ENCODE measurements around the gene IFNLR1. TPM values are rescaled to one million over a fixed set of nuclear protein-coding genes. Genes with fewer than 3 reads are reported as not detected.

The IFNLR1 gene
- total and polyA plus RNA-seq, 2 donors (not counting 3 experiments of a cell fraction or from before 2014, with no cell fraction given) = 0.01 TPM; not detected in 1

GRCh38 chr1:24117132-24117531 lies 70.0 kb downstream of the IFNLR1 start:
- ChIA-PET CTCF (interaction anchor here (0.8 to 3.5 kb wide), 2 partner anchors 33 to 46 kb away, joined by 3 to 13 read pairs; no protein-coding TSS in a partner anchor), POLR2A (no interaction called here)
- Histone ChIP-seq H3K27ac (ENCODE audit: insufficient read depth, low read depth, low read length) (no peak overlapping the region), H3K9ac (replicated peaks; ENCODE audit: extremely low read depth, insufficient read depth, low read length) (no peak overlapping the region), H3K9me1 (replicated peaks; ENCODE audit: control insufficient read depth, extremely low read depth, insufficient read depth, low read length) (no peaks in the 10 kb centered on the region), H3K9me3 (replicated peaks; ENCODE audit: control insufficient read depth, insufficient read depth, low read length) (no peaks in the 10 kb centered on the region), H3K4me2 (ENCODE audit: insufficient read depth, low read length) (no peak overlapping the region), H4K20me1 (replicated peaks; ENCODE audit: control insufficient read depth, extremely low read depth, insufficient read depth, low read length) (no peaks in the 10 kb centered on the region), H3K27me3 (ENCODE audit: control insufficient read depth in 2 of 2, insufficient read depth in 2 of 2, low read length in 2 of 2) (peaks cover 0 to 2% of the 10 kb centered on the region in 2 experiments), H2AFZ (ENCODE audit: low read depth, low read length) (no peak overlapping the region), H3K36me3 (ENCODE audit: control insufficient read depth in 2 of 2, extremely low read depth in 1 of 2, insufficient read depth in 2 of 2, low read length in 2 of 2) (no peaks in the 10 kb centered on the region), H3K4me1 (ENCODE audit: control insufficient read depth, extremely low read depth, insufficient read depth, low read length) (no peaks in the 10 kb centered on the region), H3K4me3 (replicated peaks in 1 of 3; ENCODE audit: insufficient read depth in 1 of 3, low read depth in 1 of 3, low read length in 3 of 3) (no peak overlapping the region), H3K79me2 (ENCODE audit: control insufficient read depth, insufficient read depth, low read length) (no peaks in the 10 kb centered on the region)
- intact Hi-C loops (cut with micrococcal nuclease) (no loop called here), dilution Hi-C loops (cut with MboI; ENCODE audit: extremely low pct_ligation_motif_present, low sequenced_read_pairs) (no loop called here)
- no peak for TF ChIP-seq POLR2AphosphoS5 (IDR thresholded peaks at IDR 0.05; ENCODE audit: insufficient read depth, low read depth, low read length)
- TF ChIP-seq GATA2 (IDR thresholded peaks at IDR 0.05; ENCODE audit: insufficient read depth, insufficient read length, low read depth, low read length) = no peak
- no peak for TF ChIP-seq JUN (IDR thresholded peaks at IDR 0.05; ENCODE audit: borderline replicate concordance, insufficient read depth, insufficient read length, low read depth)
- TF ChIP-seq MYC (IDR thresholded peaks at IDR 0.05; ENCODE audit: low read depth, low read length) = no peak
- TF ChIP-seq POLR2A (IDR thresholded peaks at IDR 0.05; ENCODE audit: low read depth, low read length) = no peak
- TF ChIP-seq EZH2 (IDR thresholded peaks at IDR 0.05; ENCODE audit: borderline replicate concordance, low read depth, low read length, severe bottlenecking) = no peak
- TF ChIP-seq CTCF (IDR thresholded peaks at IDR 0.05; ENCODE audit: extremely low read depth in 1 of 2, insufficient read depth in 1 of 2, low read depth in 1 of 2, low read length in 2 of 2) = no peak
- no peak for TF ChIP-seq FOS (IDR thresholded peaks at IDR 0.05; ENCODE audit: borderline replicate concordance, insufficient read depth, low read length)
- TF ChIP-seq MAX (IDR thresholded peaks at IDR 0.05; ENCODE audit: insufficient read depth, insufficient read length) = no peak
- DNase-seq (ENCODE audit: low read depth, low spot score) (no peak), FAIRE-seq (no peak)
- no TSS peak for BruUV-seq (replicated peaks)

All from endothelial cell of umbilical vein (primary cell).